Measurements from ENCODE around the gene MAML2. TPM values are rescaled to one million over a fixed set of nuclear protein-coding genes. Genes with fewer than 3 reads are reported as not detected.

The MAML2 gene
- 4.7 and 5.7 TPM in 2 replicates for total RNA-seq (2014; rRNA removed; shearing (Covaris generic))
- polyA plus RNA-seq (2014; cell fraction: nucleus; rRNA removed), result 1.4 and 1.9 TPM in 2 replicates

DNA sequence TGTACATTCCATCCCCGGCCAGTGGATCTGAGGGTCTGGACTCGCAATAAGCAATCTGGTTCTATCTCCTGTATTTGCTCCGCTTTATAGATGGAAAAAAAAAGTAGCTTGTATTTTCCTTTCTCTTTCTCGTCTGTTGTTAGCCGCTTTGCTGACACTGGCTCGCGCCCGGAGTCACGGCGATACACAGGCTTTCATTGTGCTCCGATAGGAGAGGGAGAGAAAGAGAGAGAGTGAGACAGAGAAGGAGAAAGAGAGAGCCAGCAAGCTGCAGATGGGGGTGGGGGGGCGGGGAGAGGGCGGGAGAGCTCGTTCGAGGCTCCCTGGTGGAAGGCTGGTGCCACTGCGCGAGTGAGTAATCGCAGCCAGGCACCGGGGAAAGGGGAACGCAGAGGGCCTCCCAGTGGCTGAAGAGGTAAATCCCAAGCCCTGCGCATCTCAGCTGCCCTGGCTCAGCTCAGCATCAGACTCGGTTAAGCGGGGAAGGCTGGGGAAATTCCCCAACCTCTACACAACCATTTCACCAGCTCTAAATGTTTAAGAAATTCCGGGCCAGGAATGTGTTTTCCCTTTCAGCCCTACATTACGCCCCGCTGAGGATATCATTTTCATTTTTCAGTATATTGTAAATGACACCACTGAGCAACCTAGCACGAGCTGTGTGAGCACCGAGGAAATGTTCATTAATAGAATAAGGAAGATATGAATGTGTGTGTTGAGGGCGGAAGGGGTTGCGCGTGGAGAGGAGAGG is at the start of gene MAML2:
MAML2 (minus strand) TSS at position 235 of the 751 bp plus-strand sequence. CDS start 1,300 bp downstream, outside the sequence.
- DNase-seq (ENCODE audit: extremely low read depth, low read depth), result peak; percentile 87

DNA sequence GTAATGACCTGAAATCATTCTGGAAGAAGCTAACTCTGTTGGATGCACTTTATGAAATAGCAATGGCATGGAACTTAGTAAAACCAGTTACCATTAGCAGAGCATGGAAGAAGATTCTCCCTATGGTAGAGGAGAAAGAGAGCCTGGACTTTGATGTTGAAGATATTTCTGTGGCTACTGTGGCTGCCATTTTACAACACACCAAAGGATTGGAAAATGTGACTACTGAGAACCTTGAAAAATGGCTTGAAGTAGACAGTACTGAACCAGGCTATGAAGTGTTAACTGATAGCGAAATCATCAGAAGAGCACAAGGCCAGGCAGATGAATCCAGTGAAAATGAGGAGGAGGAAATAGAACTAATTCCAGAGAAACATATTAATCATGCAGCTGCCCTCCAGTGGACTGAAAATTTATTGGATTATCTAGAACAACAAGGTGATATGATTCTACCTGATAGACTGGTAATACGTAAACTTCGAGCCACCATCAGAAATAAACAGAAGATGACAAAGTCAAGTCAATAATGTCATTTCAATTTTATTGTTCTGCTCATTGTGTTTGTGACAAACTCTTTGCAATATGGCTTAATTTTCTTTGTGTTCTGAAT is 48.8 kb upstream of the MAML2 start:
- DNase-seq (ENCODE audit: extremely low read depth, low read depth), result no peak

DNA sequence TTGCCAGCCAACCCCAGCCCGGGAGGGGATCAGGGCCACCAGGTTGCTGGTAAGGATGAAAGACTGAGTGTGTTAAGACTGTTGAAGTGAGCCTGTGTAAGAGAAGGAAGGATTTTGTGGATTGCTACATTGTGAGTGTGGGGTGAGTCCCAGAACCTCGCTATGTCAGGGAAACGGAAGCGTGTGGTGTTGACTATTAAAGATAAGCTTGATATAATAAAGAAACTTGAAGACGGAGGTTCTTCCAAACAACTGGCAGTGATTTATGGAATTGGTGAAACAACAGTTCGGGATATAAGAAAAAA is 47.4 kb upstream of the MAML2 start:
- no peak for DNase-seq (ENCODE audit: extremely low read depth, low read depth)

DNA sequence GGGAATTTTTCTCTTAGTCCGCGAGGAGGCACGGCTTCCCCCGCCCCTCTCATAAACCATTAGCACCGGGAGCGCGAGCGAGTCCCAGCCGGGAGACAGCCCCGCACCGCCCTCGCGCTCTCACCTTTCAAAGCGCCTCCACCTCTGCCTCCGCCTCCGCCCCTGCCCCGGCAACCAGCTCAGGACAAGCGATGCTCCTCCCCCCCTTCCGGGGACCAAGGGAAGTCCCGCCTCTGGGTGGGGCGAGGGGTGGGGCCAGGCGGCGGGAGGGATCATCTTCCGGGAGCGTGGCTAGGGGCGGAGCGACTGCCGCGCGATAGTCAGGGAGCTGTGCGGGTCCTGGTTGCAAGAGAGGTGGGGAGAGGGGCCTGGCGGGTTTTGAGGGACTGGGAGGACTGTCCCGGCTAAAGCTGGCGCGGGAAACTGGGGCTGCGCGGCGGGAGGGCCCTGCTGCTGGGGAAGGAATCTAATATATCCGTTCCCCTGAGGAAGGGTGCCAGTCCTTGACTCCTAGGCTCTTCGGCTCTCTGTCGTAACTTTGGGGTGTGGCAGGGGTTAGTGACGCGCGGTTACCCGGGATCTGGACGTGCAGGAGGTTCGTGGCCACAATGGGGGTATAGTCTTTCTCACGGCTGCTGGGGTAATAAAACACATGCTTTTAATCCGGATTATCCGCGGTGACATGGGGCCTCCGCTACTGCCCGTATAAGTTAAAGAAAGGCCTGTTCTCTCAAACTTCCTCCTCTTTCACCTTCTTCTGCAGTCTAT is 46.9 kb upstream of the MAML2 start, which contains the start of the genes CCDC82 and JRKL:
CCDC82 (minus strand) TSS at position 193 of the 768 bp plus-strand sequence. CDS start 5,165 bp downstream, outside the sequence.
JRKL (plus strand) TSS at position 294 of the 768 bp plus-strand sequence. CDS start 637 bp downstream, outside the sequence.
- DNase-seq (ENCODE audit: extremely low read depth, low read depth), result peak; percentile 93

DNA sequence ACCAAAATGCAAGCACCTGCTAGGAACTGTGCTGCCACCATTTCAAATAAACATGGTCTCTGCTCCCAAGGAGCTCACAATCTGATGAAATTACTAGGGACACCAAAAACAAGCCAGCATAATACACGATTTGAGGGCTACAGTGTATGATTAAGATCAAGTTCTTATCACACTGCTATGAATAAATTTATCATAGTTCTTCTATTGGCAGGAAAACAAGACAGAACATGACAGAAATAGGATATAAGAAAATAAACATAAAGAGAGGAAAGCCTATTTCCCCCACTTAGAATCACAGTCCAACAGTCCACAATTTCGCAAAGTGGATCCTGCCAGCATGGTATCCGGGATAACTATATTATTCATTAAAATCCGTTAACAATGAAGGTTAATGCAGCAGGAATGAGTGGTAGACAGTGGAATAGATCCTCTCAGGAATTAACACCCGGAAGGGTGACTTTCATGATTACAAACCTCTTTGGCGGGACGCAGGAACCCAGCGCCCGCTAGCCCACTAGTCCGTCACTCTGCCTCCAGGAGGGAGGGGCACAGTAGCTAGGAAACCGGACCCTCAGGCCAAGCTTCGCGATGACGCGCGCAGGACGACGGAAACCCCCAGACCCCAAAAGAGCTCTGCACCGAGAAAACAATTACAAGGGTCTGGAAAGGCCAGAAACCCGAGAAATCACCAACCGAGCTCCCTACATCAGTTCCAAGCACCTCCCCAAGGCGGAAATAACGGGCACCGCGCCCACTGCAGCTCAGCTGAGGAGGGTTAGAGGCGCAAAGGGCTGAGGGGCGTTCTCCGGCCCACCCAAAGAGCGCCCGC is 46.1 kb upstream of the MAML2 start:
- no peak for DNase-seq (ENCODE audit: extremely low read depth, low read depth)

DNA sequence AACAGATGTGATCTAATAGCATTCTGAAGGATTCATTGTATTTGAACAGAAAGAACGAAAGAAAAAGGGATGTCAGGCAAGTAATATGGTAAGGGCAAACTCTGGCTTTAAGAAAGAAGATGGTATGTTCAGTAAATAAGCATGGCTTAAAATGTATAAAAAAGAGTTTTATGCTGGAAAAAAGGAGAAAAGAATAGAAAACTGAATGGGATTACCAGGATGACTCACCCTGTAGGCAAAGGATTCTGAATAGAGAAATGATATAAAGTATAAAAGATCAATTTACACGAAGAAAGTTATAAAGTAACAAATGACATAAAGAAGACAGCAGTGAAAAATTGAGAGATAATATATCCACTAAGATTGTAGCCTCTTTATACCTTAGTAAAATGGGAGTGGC is 42.2 kb upstream of the MAML2 start:
- no peak for DNase-seq (ENCODE audit: extremely low read depth, low read depth)

DNA sequence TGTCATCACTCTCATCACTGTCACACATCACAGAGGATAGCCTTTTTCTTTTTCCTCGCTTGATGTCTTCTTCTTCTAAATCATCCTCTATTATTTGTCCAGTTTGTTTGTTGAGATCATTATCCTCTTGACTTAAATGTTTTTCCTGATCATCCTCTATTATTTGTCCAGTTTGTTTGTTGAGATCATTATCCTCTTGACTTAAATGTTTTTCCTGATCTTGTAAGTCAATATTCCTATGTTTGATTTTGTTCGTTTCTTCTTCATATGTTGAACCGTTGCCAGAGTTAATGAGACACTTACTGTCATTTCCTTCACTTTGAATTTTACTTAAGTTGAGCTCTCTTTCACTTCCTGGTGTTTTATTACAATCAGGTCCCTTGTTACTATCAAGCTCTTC is 41.2 kb upstream of the MAML2 start:
- DNase-seq (ENCODE audit: extremely low read depth, low read depth), result no peak

DNA sequence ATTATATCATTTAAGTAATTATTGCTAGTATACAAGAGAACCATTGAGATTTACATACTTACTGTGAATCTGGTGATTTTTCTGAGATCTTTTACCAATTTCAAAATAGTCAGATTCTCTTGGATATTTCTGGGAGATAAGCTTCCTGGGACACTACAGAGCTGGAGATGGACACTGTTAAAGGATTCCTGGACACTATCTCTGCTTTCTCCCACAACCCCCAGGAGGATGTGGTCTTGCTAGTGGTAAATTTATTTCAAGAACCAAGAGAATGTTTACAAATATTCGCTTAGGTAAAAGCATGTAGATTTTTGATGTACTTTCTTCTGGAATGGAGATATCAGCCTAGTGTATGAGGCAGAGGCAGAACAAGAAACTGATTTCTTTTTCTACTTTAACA is 33.8 kb upstream of the MAML2 start:
- DNase-seq (ENCODE audit: extremely low read depth, low read depth), result no peak

DNA sequence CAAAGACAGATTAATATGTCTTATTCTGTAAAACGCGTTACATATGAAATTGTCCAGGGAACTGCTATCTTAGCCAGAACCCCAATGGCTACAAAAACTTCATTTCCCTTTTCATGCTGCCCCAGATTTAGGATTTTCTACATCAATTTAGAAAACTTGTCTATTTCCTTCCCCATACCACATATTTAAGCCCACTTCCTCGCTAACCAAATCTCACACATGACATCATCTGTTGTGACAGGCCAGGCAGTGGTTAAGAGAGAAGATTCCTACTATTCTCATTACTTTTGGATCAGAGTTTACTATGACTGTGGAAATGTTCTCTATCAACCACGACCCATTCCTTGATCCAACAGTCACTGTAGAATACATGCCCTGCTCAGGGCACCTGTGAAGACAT is 30.8 kb upstream of the MAML2 start:
- DNase-seq (ENCODE audit: extremely low read depth, low read depth), result no peak

DNA sequence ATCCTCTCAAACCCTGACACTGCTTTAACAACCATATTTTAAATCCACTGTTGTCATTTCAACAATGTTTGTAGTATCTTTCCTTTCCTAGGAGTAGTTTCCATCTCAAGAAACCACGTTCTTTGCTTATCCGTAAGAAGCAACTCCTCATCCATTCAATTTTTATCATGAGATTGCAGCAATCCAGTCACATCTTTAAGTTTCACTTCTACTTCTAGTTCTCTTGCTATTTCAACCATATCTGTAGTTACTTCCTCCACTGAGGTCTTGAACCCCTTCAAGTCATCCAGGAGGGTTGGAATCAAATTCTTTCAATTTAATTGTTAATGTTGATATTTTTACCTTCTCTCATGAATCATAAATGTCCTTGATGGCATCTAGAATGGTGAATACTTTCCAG is 24.3 kb upstream of the MAML2 start:
- DNase-seq (ENCODE audit: extremely low read depth, low read depth), result no peak

DNA sequence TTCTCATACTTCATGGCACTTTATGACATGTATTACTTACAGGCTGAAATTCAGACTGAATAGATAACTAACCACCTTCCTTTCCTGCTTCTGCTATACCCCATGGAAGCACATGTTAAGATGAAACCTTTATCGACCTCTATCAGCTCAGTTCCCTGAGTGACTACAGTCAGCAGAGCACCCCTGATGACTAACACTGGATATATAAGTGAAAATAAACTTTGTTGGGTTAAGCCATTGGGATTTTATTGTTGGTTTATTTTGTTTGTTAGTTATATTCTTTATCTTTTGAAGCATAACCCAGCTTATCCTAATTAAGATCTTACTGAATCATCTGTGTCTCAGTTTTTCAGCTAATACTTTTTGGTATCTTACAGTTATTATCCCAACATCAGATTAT is 23.0 kb upstream of the MAML2 start:
- DNase-seq (ENCODE audit: extremely low read depth, low read depth), result no peak

DNA sequence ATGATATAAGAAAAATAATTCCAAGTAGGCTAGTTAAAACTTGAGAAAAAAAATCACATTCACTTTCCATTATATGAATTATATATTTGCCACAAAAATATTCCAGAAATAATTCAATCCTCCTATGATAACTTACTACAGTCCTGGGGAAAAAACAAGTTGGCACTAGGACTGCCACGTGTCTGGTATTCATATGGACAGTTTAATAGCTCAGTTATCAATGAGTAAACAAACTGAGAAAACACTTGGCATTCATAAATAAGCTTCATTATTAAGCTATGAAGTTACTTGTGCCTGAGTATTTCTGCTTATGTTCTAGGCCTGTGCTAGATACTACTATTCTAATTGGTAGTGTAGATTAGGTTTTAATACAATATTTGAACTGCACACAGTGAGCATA is 22.5 kb upstream of the MAML2 start:
- no peak for DNase-seq (ENCODE audit: extremely low read depth, low read depth)

DNA sequence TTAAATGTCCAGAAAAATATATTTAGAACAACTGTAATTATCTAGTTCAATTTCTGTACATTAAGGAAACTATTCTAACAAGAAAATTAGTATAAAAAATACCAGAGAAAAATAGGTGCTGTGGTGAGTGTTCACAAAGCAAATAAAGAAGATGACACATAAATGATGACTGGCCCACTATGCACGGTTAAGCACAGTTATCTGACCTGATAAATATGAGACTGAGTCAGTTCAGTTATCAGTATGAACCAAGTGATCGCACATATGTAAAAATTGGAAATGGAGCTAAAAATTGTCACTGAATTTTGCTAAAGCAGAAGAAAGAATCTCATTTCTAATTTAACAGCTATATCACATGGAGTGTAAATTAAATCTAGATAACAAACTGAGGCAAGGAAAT is 18.8 kb upstream of the MAML2 start:
- no peak for DNase-seq (ENCODE audit: extremely low read depth, low read depth)

DNA sequence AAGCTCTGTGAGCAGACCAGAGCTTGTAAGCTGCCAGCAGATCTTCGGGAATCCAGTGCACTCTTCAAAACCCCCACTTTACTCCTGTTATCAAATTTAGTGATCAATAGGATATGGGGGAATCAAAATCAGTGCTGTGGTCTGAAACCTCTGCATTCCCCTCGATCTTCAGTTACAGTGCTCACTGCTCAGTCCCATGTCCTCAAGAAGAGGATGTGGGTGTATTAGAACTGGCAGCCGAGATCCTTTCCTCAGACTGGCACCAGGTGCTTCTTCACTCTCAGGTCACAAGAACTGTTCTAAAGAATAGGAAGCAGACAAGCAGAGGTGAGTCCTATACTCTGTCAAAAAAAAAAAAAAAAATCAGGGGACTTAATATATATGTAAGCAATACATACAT is 15.3 kb upstream of the MAML2 start:
- no peak for DNase-seq (ENCODE audit: extremely low read depth, low read depth)

DNA sequence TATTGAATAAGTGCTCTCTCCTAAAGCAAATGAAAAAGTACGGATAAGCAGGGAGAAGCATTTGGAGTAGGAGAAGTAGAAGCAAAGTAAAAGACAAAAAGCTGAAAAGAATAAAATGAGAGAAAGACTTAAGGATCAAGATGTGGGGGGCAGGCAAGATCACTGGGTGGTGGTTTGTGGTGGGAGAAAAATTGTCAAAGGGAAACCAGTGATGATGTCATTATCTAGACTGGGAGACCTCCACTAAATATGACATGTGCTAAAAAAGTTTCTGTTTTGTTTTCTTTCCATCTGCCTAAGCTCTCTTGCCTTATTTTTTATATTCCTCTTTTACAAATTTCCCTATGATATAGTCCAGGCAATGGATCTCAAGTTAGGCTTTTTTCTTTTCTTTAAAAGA is 14.8 kb upstream of the MAML2 start:
- DNase-seq (ENCODE audit: extremely low read depth, low read depth), result no peak

DNA sequence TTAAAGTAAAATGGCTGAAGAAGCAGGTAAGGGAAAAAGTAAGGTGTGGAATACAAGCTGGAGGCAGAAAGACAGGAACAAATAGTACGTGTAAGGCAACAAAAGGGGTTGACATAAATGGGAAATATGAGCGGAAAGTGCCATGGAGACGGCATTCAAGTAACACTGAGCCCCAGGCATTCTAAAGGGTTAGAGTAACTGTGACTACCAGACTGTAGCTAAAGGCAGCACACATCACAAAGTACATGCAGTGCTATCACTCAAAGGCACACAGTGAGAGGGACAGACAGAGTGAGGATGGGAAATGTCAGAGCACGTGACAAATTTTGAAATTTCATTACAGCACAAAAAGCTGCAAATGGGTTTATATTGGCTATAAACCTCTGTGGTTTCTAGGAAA is 13.9 kb upstream of the MAML2 start:
- no peak for DNase-seq (ENCODE audit: extremely low read depth, low read depth)

DNA sequence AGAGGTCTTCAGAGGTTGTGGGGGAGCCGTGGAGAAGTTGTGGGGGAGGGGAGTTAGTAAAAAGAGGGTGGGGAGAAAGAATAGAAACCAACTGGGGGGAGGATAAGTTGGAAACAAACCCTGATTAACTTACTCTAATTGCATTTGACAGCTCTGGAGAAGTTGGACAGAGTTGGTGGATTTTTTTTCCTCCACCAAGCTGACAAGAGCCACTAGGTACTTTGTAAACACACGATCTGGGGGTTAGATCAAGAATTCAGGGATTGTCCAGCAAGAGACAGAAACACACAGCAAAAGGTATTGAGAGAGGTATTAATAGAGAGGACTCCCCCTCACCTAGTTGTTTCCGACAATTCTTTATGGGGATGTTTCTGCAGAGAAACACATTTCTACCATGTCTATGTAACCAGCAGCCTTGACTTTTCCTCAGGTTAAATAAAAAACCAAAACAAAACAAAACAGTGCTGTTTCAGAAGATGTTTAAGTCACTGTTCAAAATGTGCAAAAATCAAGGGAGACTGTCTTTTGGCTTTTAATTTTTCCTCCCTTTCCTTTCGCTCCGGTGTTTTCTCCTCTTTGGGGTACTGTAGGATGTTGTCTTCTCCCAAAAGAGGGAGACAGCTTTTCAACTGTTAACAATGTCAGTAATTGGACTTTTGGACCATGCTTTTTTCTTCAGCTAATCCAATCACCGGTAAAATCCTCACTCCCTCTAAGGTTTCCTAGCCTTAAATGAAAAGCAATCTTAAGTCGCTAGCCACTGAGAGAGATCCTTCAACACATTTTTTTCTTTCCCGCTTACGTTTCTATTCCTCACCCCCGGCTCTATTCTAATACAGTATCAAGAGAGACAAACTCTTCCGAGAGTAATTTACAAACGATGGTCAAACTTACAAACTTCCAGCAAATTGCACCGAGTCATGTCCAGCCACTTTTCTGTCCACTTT is 708 bp downstream of the MAML2 start:
- DNase-seq (ENCODE audit: extremely low read depth, low read depth), result no peak

DNA sequence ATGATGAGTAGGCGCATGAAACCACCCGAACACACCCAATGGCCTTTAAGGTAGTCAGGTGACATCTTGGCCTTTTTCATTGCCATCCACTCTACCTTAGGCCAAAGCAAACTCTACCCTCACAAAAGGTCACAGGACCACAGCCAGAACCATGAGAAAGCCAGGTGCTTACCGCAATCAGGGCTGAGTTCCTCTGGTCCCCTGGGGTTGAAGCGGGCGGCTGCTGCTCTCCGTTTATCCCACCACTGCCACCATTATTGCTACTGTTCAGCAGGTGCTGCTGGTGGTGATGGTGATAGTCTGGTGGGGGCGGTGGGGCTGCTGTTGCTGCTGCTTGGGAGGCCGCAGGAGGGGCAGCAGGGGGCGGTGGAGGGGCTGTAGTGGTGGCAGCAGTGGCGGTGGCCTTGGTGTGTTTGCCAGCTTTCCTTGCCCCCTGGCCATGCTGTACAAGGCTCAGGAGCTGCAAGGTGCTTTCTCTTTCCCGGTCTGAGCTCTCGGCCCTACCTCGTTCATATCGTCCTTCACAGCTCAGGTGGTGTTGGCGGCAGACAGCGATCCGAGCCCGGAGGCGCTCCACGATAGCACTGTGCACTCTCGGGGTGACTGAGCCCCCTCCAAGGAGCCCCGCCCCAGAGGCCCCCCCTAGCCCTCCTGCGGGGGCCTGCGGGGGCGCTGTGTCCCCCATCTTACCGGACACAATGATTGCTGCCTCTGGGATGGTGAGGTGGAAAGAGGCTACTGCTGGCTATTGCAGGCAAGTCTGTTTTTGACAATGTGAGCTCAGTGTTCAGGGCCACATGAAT is 1.6 kb downstream of the MAML2 start:
- DNase-seq (ENCODE audit: extremely low read depth, low read depth), result no peak

DNA sequence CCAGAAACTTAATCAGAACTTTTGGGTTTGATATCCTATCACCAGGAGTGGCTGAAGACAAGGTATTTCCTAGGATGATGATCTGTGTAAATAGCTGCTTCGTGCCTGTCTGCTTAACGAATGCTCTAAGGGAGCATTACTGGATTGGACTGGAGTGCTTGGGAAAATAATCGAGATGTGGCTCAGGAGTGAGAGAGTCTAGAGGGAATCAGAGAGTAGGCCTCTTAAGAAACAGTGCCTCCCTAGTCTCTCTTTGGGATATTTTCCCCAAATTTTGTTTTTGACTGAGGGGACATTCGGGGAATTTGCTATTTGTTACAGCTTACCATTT is 2.5 kb downstream of the MAML2 start:
- no peak for DNase-seq (ENCODE audit: extremely low read depth, low read depth)

Measured in NCI-H460 (cell line).